ENCODE results near the gene SLC16A7. TPM values are rescaled to one million over a fixed set of nuclear protein-coding genes. Genes with fewer than 3 reads are reported as not detected.

The SLC16A7 gene
- polyA plus RNA-seq, 3 donors, result 3.2 to 4.1 (median 3.4) TPM

DNA sequence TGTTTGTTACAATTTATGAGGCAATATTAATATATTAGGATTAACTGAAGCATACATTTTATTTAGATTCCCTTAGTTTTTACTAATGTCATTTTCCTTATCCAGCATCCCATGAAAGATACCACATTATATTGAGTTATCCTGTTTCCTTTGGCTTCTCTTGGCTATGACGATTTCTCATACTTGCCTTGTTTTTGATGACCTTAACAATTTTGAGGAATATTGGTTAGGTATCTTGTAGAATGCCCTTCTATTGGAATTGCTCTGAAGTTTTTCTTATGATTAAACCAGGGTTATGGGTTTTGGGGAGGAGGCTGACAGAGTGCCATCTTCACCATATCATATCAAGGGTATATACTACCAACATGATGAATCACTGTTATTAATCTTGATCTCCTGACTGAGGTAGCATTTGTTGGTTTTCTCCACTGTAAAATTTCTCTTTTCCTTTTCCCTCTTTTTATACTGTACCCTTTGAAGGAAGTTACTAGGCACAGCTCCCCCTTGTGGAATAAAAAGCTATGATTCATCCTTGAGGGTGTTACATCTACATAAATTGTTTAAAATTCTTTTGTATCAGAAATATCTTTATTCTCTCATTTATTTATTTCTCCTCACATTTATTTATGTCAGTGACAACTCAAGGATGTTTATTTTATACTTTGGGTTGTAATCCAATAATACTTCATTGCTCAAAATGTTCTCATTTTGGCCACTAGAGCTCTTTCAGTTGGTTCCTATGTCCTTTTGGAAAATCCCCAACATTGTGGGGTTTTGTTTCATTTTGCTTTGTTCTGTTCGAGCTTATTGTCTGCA lies 239.0 kb downstream of the SLC16A7 start:
- no peak for DNase-seq

Data from renal pelvis (tissue), 4 donors.